GM19395 (cell line): ENCODE data around the gene BANK1.
"Not testable (repeated sequence)": the region's sequence is repeated elsewhere in the genome, so short reads cannot be mapped to it uniquely, and the experiment has no call there.

Experiments used
- ATAC-seq: cut with Tn5 transposase; IDR thresholded peaks from one replicate; pipeline ENCODE4 v1.9.1; 2021; ENCODE audit warnings: mild to moderate bottlenecking, moderate library complexity; ENCODE audit not compliant: unreplicated experiment

The BANK1 gene

DNA sequence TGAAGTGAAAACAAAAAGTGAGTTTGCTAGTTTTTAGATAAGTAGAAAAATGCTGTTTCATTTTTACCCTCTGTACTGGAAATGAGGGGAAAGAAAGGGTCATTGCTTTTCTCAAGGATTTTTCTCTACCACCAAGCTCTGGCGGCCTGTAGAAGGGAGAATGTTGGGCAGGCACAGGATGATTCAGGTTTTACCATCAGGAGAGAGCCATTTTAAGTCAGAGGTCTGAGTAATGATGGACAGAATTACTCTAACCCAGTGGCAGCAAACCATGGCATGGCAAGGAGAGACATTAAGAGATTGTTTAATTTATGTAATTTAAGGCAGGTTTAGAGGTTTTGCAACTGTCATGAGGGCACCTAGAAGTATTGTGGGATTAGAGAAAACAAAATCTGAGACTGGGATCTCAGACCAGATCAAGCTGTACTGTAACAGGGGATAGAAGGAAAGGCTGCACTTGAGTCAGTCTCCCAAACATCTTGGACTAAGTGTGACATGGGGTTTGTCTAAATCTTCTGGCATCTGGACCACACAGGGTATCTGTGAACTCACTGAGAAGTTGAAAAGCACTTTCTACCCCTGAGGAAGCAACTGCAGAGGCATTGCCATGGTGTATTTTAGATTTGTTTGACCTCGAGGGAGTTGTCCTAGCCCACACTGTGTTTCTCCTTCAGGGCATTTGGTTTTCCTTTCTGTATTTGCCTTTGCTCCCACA, 81.6 kb downstream of the BANK1 start:
- no peak for ATAC-seq

DNA sequence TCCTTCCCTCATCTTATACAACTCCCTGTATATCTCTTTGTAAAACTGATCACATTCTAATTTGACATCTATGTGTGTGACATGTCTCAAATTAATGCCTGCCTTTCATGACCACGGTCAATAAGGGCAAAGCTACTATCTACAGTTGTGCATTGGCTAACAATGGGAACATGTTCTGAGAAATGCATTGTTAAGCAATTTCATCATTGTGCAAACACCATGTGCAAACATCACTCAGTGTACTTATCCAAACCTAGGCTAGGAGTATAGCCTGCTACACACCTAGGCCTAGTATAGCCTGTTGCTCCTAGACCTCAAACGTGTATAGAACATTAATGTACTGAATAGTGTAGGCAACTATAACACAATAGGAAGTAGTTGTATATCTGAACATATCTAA, 95.0 kb downstream of the BANK1 start:
- ATAC-seq: no peak

DNA sequence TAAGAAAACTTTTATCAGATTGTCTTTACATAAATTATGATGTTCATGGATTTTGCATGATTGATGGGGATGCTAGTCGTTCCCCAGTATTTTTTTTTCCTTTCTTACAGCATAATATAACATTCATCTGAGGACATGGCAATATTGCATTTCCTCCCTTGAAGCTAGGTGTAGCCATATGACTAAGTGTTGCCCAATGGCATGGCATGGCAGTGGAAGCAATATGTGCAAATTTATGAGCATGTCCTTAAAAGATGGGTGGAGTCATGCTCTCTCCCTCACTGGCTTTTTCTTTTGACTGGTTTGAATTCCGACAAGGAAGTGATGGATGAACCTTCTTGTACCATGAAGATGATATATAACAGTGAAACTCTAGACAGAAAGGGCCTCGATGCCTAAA, 96.3 kb downstream of the BANK1 start:
- no peak for ATAC-seq

DNA sequence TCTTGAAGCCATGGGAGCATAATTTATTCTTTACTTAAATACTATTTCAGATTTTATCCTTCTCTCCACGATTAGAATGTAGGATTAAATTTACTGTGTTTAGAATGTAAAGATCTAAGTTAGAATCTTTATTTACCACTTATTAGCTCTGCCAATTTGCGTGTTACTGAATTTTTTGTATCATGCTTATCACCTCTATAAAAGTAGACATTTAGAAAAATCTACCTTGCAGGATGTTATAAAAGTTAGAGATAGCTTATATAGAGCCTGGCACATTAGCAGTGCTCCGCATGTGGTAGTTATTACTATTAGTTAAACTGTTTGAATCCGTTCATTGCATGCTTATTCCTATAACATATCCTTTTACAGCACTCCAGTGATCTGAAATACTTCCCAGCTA, 97.9 kb downstream of the BANK1 start:
- ATAC-seq: no peak

DNA sequence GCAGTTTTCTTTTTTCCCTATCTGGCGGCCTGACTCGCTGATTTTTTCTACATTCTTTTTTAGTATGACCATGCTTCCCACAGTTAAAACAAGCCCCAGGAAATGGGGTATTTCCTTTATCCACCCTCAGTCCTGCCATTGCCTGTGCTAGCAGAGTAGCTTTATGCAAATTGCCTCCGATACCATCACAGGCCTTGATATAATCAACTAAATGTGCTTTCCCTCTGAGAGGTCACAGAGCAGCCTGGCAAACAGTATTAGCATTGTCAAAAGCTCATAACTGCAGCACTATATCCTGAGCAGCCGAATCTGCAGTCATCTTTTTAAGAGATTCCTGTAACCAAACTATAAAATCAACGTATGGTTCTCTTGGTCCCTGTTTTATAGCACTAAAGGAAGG, 115.0 kb downstream of the BANK1 start:
- not testable (repeated sequence) for ATAC-seq

DNA sequence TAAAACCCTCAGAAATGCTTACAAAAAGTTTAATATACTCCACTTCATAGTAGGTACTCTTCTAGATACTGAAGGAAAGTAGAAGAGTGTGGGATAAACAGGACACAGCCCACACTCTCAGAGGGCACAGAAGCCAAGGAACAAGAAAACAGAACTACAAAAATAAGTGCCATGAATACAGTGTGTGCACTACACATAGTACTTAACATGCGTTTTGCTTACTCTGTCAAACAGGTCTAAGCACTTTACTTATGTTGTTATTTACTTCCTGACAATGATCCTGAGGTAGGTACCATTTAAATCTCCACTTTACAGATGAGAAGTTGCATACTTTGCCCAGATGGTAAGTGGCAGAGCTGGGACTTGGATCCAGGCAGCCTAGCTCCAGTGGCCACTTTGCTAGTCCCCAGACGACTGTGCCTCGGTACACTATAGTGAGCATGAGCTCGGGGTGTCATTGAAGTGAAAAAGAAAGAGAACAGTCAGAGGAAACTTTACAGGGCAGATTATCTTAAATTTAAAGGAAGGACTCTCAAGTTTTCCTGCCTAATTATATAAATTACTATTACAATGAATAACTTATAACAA, 120.3 kb downstream of the BANK1 start:
- ATAC-seq: no peak

DNA sequence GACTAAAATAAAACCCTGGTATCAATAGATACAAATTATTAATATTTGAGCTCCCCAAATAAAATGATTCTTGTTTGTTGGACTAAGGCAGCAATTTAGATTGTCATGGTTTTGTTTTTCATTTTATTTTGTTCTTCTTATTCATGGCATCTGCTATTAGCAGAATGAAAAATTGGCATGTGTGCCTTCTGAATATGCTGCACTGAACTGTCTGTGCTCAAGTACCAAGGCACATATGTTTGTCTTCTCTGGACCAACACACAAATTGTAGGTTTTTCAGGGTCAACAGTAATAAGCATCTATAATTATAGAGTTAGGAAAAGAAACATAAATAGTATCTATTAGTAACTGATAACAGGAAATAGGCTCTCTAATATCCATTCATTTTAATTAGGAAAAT, 121.1 kb downstream of the BANK1 start:
- no peak for ATAC-seq

DNA sequence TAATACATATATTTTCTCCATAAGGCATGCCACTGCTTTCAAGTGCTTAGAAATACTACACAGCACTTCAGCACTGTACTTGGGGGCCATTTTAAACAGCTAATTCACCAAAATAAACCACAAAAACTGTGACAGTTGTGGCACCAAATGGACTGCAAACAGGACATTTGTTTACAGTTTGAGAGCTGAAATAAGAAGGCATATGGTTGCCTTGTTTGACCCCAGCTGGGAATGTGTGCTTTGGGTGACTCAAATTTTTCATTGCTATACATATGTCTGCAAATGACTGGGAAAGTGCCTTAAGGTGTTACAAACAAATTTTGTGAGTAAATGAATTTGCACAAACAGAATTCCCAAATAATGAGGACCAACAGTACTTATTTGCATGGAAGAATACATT, 124.2 kb downstream of the BANK1 start:
- ATAC-seq: no peak

DNA sequence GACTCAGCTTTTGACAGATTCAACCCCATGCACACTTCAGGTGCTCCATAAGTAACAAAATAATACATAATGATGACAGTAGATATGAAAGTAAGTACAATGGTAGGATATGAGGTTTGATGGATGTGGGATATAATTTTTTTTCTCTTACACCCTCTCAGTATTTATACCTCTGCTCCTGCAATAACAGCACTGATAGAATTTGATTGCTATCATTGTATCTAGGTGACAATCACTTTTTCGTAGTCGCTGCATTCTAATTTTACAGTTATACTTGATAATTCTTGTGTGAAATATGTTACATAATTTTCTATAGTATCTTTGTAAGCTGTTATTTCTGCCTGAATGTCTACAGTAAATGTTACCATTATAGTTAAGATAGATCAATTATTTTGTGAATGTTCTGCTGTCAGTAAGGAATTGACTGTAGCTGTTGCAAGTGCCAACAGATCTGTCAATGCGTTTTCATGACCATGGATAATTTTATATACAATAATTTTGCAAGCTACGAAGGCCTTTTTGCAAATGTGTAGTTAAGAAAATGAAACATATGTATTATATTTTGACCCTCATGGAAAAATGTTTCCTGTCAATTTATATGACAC, 128.9 kb downstream of the BANK1 start:
- no peak for ATAC-seq

DNA sequence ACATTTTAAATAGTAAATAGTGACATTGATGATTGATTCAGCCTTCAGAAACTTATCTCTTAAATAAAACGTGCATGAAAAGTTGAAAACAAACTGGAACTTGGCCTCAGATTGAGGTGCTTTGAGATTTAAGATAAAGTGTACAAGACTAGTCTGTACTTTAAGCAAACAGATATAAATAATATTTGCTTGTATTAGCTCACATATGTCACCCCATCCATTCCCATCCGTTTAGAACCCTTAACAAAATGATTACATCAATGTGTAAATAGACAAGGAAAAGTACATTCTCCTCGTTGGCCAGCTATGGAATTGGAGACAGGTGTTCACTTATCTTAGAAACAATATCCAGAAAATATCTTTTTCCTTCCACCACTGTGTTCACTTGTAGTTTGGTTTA, 130.8 kb downstream of the BANK1 start:
- no peak for ATAC-seq

DNA sequence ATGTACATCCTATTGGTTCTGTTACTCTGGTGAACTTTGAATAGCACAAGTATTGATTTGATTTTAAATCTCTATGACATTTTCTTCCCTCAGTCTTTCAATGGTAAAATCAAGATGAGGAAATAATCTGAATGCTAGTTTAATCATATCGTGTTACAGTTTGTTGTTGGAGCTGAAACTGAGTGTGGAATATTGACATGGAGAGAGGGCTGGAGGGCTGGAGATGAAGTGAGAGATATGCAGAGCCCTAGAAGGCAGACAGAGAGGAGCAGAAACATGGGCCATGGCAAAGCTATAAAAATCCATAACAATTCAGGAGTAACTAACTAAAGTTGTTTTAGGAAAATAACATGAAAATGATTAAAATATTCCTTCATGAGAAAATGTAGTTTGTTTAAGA, 141.1 kb downstream of the BANK1 start:
- no peak for ATAC-seq

DNA sequence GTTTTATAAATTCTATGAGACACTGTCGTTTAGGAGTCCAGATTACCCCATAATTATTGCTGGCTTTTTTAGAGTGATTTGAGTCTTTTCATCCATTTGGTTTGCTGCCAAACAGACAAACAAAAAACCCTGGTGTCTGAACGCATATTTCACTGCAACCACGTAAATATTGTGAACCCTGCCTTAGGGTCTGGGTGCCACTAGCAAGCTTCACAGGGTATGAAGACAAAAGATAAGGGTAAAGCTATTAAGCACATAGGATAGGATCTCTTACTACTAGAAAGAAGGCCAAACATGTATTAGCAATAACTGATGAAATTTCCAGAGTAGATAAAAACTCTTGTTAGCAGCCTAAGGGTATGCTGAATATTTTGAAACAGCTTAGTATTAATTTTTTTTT, 143.3 kb downstream of the BANK1 start:
- no peak for ATAC-seq

DNA sequence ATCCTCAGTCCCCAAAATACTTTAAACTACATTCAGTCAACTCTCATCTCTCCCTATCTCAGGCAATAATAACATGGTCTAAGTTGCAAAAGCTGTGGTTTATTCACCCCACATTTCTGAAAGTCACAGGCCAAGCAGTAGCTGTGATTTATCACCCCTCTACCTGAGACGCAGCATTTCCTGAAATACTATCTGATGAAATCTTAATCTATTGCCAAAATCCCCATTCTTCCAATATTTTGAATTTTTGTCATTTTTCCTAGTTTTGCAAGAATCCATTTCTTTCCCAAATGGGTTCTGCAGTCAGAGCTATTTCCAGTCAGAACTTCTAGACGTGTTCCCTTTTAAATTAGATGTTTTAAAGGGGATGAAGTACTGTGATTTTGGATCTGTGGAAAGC, 148.3 kb downstream of the BANK1 start:
- no peak for ATAC-seq

DNA sequence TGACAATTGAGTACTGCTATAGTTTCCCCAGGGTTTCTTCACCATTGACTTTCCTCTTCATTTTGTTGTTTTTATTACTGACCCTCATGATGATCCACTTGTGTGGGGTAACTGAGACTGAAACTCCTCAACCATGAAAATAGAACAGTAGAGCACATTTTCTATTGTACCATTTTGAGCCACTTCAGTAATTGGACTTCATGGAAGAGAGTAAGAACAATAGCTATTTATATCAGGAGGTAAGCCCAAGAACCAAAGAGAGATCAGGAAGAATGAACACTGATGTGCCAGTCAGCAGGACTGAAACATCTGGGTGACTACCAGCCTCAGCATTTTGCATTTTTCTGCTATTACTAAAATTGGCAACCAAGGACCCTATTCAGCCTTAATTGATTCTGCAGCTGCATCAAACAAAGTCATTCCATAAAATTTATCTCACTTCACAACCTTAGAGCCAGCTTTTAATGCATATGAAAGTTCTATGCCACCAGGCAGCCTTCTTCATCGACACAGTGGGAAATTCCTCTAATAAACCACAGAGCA, 151.4 kb downstream of the BANK1 start:
- no peak for ATAC-seq

DNA sequence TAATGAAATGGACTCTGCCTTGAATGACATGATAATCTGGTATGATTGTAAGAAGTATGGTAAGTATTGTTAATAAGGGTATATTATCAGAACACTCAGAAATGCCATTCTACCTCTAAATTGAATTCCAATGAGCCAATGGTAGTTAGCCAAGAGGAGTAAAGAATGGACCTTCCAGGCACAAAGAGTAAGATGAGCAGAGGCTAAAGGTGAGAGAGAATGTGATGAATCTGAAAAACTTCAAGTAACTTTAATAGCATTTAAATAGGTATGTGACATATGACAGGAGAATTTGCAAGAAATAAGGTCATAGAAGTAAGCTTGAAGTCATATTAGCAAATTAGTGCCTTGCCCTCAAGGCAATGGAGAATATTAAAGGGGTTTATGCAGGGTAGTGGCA, 152.4 kb downstream of the BANK1 start:
- ATAC-seq: no peak

DNA sequence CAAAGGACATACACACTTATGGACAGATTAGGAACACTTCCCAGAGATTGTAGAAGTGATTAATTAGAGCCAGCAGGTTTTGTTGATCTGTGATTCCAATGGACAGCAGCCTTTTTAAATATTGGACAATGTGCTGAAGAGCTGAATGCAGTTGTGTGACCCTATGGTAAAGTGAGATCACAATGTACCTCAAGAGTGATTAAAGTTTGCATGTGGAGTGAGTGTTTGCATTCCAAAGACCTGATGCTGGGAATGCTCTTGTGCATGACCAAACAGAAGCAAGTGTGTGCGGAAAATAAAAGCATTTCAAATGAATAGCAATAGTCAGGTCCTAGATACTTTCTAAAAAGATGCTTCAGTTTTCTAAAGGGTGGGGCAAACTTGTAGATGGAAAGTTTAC, 154.1 kb downstream of the BANK1 start:
- no peak for ATAC-seq

DNA sequence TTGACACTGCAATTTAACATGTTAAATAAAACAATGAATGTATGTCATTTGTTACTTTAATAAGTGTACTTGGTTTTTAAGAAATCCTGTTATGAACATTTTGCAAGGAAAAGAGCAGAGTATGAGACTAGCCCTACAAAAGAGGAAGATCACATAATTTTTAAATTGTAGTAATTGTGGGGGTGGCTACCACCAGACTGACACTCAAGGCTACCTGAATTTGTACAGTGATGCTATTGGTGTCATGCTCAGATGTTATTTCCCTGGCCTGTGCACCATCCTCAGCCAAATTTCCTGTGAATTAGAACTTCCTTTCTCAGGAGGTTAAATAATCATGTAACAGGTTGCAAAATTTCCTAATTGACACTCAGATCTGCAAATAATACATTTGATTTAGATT, 157.5 kb downstream of the BANK1 start:
- ATAC-seq: no peak

DNA sequence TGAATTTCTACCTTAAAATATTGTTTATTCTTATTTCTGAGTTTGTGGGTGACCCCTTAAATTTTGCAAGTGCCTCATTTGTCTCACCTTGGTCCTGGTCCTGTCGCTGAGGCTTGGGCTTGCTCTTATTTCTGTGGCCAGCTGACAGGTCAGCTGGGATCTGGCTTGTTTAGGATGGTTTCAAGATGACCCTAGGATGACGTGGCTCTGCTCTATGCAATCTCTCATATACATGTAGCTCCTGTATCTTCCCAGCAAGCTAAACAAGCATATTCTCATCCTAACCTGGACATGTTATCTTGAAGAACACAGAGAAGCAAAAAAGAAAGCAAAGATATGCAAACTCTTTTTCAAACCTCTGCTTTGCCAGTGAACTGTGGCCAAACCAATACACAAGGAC, 158.4 kb downstream of the BANK1 start:
- ATAC-seq: no peak

DNA sequence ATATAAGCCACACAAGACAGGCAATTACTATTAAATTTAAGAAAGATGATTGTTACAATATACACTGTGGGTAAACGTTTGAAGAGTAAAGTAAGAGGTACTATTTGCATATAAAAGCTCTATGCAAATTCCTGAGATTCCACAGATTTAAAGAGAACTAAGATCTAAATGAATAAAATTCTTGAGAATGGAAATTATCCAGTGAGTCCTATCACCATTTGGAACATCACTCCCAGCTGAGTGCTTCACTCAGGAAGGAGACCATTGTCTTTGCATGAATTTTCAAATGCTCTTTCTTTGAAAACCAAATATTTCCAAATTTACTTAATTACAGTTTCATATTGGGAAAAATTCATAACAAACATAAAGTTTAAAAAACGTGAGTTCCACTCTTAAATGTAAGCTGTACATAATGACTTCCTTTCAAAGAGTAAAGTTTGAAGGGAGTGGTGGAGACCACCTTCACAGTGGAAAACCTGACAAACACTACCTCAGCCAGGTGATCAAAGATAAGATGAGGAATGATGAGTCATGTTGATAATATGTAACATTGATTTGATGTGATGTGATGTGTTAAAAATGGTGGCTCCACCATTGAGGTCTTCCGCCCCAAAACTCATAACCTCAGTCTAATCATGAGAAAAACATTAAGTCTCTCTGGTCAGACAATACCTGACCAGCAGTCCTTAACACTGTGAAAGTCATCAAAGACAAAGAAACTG, 159.9 kb downstream of the BANK1 start:
- no peak for ATAC-seq

DNA sequence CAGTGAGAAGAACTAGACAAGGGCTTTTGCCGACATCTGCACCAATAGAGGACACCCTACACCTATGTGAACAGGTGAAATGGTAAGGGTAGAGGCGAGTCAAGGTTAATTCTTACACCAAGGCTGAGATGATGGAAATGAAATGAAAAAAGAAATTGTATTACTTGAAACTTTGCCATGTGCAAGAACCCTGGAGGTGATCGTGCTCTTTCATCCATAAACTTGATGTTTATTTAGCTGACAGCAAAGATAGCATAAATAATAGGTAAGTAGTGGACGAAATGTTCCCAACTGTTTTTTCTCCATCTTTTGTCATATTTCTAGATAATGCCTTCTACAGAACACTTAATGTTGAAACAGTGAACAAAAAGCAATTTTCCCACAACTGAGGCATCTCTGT, 162.5 kb downstream of the BANK1 start:
- no peak for ATAC-seq

DNA sequence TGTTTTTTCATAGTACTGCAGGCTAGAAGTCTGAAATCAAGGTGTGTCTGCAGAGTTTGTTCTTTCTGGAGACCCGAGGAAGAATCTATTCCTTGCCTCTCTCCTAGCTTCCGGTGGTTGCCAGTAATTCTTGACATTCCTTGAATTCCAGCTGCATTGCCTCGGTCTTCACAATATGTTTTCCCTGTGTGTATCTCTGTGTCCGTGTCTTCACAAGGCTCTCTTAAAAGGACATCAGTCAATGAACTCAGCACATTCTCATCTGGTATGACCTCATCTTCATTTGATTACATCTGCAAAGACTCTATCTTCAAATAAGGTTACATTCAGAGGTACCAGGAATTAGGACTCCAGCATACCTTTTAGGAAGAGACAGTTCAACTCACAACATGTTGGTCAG, 163.4 kb downstream of the BANK1 start:
- ATAC-seq: no peak

DNA sequence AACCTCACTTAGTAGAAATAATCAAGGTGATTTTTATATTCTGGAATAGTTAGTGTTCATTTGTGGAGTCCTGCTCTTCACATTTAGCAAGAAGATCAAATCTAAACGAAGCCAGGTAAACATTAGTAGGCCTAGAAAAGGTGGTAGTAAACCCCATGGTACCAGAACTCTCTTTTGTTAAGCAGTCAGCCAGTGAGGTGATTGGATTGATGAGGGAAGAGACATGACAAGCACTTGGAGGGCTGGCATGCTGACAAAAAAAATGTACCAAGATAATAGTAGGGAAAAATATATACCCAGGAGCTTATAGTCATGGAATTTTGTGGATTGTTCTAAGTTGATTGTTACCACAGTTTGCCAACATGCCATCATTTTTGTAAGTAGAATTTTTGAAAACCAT, 163.8 kb downstream of the BANK1 start:
- no peak for ATAC-seq
